Activated T-cell treated with anti-CD3 and anti-CD28 coated beads for 1 hour (primary cell): ENCODE measurements around the gene NPM3.

ENCODE experiments used
- DNase-seq: peaks from one replicate; pipeline ENCODE4 v3.0.0-alpha.2; 2020; ENCODE audit warnings: low read depth

Gene NPM3

GRCh38 chr10:101774589-101775272, 8.5 kb downstream of the NPM3 start:
- no peak for DNase-seq

- no peak for DNase-seq
These were observed 9.2 kb downstream of the NPM3 start for GRCh38 chr10:101773923-101774588.

GRCh38 chr10:101772895-101773761, 10.1 kb downstream of the NPM3 start:
- no peak for DNase-seq

GRCh38 chr10:101772017-101772894, 11.0 kb downstream of the NPM3 start:
- DNase-seq, result no peak

GRCh38 chr10:101771380-101771779, 11.9 kb downstream of the NPM3 start:
- DNase-seq, result no peak

GRCh38 chr10:101770331-101771215, 12.7 kb downstream of the NPM3 start:
- DNase-seq, result no peak

- DNase-seq, result no peak
These were observed 13.6 kb downstream of the NPM3 start for GRCh38 chr10:101769541-101770180.

GRCh38 chr10:101768791-101769170, 14.5 kb downstream of the NPM3 start:
- DNase-seq, result no peak

- DNase-seq, result no peak
These were observed 15.1 kb downstream of the NPM3 start for GRCh38 chr10:101767966-101768790.

- no peak for DNase-seq
These were observed 15.7 kb downstream of the NPM3 start for GRCh38 chr10:101767600-101767945.

GRCh38 chr10:101766753-101767599, 16.3 kb downstream of the NPM3 start:
- no peak for DNase-seq

- no peak for DNase-seq
These were observed 16.9 kb downstream of the NPM3 start for GRCh38 chr10:101766306-101766705.

GRCh38 chr10:101763141-101763846, 20.0 kb downstream of the NPM3 start:
- no peak for DNase-seq

GRCh38 chr10:101762736-101763135, 20.5 kb downstream of the NPM3 start:
- DNase-seq, result no peak

GRCh38 chr10:101761226-101761625, 22.0 kb downstream of the NPM3 start:
- no peak for DNase-seq

GRCh38 chr10:101760510-101760909, 22.7 kb downstream of the NPM3 start:
- no peak for DNase-seq

GRCh38 chr10:101759309-101760247, 23.7 kb downstream of the NPM3 start:
- no peak for DNase-seq
